T-helper 22 cell (primary cell): ENCODE results near the gene KRT33B.
"Not testable (repeated sequence)": the region's sequence is repeated elsewhere in the genome, so short reads cannot be mapped to it uniquely, and the experiment has no call there.

Experiments
- DNase-seq: peaks from one replicate; pipeline ENCODE4 v3.0.0-alpha.2; 2020; ENCODE audit warnings: low read depth

The KRT33B gene

DNA sequence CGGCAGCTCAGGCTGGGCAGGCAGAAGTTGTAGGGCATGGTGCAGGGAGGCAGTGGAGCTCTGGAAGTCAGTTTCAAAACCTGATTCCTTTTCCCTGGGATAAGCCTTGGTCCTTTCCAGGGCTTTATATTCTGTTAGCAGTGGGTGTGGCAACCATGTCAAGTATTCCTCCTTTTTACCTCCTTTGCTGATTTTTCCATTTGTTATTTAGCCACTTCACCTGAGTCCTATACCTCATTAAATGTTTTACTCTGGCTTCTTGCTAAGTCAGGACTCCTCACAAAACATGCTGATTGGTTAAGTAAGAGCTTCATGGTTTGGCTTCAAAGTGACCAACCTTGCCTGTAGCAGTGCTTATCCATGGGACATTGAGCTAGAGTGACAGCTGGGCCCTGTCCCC is at the start of gene KRT33B:
Gene KRT33B, minus strand, starts transcription at position 101 of the 400 bp plus-strand sequence. Its CDS starts 63 bp downstream, at position 38.
- no peak for DNase-seq

GRCh38 chr17:41418116-41418860 is 48.7 kb upstream of the KRT33B start:
- no peak for DNase-seq

- DNase-seq, result no peak
Observed at GRCh38 chr17:41417576-41418015, 48.0 kb upstream of the KRT33B start.

GRCh38 chr17:41417127-41417526 is 47.5 kb upstream of the KRT33B start:
- no peak for DNase-seq

- no peak for DNase-seq
Observed at GRCh38 chr17:41416479-41416878, 46.9 kb upstream of the KRT33B start.

- no peak for DNase-seq
Observed at GRCh38 chr17:41415833-41416335, 46.3 kb upstream of the KRT33B start.

- no peak for DNase-seq
Observed at GRCh38 chr17:41415411-41415810, 45.8 kb upstream of the KRT33B start.

- no peak for DNase-seq
Observed at GRCh38 chr17:41413982-41414381, 44.4 kb upstream of the KRT33B start.

- no peak for DNase-seq
Observed at GRCh38 chr17:41413353-41413957, 43.8 kb upstream of the KRT33B start.

DNA sequence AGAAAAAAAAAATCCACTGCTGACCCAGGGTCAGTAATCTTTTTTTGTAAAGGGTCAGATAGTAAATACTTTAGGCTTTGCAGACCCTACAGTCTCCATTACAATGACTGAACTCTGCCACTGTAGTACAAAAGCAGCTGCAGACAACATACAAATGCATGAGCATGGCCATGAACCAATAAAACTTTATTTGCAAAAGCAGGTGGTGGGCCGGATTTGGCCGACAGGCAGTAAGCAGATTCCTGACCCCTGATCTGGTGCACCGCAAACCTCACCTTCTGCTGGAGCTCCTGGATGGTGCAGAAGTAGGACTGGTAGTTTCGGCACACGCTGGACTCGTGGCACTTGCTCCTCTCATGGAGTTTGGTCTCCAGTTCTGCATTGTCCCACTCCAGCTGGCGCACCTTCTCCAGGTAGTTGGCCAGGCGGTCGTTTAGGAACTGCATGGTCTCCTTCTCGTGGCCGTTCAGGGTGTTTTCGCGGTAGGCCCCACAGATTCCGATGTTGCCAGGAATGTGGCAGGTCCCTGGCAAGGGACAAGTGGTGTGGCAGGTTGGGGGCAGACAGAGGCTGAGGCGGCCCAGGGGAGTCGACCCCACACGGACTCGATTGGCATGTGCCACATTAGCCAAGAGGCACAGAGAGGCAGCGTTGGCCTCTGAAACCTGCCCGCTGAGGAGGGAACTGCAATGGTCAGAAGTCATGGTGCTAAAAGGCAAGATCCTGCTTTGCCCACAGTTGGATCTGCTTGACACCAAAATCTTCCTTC is 41.6 kb upstream of the KRT33B start:
- DNase-seq, result no peak

- no peak for DNase-seq
Observed at GRCh38 chr17:41407226-41407625, 37.6 kb upstream of the KRT33B start.

DNA sequence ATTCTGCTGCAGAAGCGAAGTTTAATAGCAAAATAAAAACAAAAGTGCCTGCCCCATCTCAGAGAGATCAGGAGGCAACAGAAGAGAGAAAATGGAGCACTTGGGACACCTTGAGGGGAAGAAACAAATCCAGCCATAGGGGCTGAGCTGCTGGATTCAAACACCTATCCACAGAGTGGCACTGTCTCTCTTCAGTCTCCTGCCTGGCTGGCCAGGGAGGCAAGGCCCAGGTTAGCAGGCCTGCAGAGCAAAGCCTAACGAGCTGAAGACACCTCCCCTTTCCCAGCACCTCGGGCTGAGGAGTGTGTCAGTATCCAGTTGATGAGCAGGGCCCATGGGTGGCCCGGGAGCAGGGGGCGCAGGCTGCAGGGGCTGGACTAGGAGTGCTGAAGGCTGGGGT is 36.6 kb upstream of the KRT33B start:
- DNase-seq, result no peak

DNA sequence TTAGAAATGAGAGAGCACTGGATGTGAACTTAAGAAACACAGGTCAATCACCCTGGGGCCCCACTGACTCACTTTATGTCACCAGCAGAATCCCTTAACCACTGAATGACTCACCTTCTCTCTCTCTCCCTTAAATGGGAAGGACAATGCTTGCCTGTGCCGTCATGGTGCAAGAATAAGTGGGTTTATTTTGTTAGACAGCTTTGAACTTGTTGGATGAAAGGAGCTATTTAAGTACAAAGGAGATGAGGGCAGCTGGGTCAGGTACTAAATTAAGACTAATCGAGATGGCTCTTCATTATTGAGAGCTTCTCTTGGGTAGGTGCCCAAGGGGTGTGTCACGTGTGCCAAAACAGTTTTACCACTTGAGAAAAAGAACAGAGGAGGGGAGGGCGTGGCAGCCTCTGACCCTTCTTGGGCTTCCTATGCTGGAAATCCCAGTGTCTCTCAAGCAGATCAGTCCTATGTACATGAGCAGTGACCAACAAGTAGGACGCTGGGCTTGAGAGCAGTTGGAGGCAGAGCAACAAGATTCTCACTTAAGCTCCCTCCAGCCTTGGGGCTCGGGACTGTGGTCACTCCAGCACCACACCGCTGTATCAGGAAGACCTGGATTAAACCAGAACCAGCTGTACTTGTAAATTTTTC is 34.5 kb upstream of the KRT33B start:
- peak; percentile 20 for DNase-seq

GRCh38 chr17:41403404-41404023 is 33.9 kb upstream of the KRT33B start:
- DNase-seq, result no peak

GRCh38 chr17:41402161-41402560 is 32.5 kb upstream of the KRT33B start:
- DNase-seq, result no peak

GRCh38 chr17:41396996-41397660 is 27.5 kb upstream of the KRT33B start, which contains the start of gene KRT31:
TSS of gene KRT31 (minus strand) at chr17:41397608. CDS start at chr17:41397539, 69 bp downstream.
- DNase-seq, result no peak

GRCh38 chr17:41396340-41396739 is 26.7 kb upstream of the KRT33B start:
- no peak for DNase-seq

- DNase-seq, result no peak
Observed at GRCh38 chr17:41395611-41396010, 26.0 kb upstream of the KRT33B start.

GRCh38 chr17:41395044-41395443 is 25.4 kb upstream of the KRT33B start:
- not testable (repeated sequence) for DNase-seq

- DNase-seq, result no peak
Observed at GRCh38 chr17:41394254-41394996, 24.8 kb upstream of the KRT33B start.
